ENCODE results near the gene MT1E.
A peak's percentile ranks its signal among the peaks of the same experiment; 100 is the strongest.
"Not testable (repeated sequence)": the region's sequence is repeated elsewhere in the genome, so short reads cannot be mapped to it uniquely, and the experiment has no call there.

MT1E gene

GRCh38 chr16:56607675-56608042, 17.9 kb upstream of the MT1E start:
- DNase-seq = no peak

- DNase-seq = peak; percentile 84
Measured at GRCh38 chr16:56608043-56608875, 17.3 kb upstream of the MT1E start, which contains the start of gene MT2A. TSS of gene MT2A (plus strand) at chr16:56608584. CDS start at chr16:56608656, 72 bp downstream.

GRCh38 chr16:56608876-56609462, 16.6 kb upstream of the MT1E start:
- DNase-seq = no peak

GRCh38 chr16:56609463-56609921, 16.1 kb upstream of the MT1E start:
- DNase-seq = peak; percentile 44

- DNase-seq = peak; percentile 48
Measured at GRCh38 chr16:56610017-56610608, 15.5 kb upstream of the MT1E start.

- no peak for DNase-seq
Measured at GRCh38 chr16:56610609-56611111, 14.9 kb upstream of the MT1E start.

GRCh38 chr16:56611281-56611833, 14.2 kb upstream of the MT1E start:
- DNase-seq = no peak

- DNase-seq = no peak
Measured at GRCh38 chr16:56613706-56614105, 11.9 kb upstream of the MT1E start.

GRCh38 chr16:56614549-56614991, 11.0 kb upstream of the MT1E start:
- DNase-seq = no peak

- DNase-seq = no peak
Measured at GRCh38 chr16:56615353-56615752, 10.2 kb upstream of the MT1E start.

- no peak for DNase-seq
Measured at GRCh38 chr16:56616608-56617211, 8.9 kb upstream of the MT1E start.

GRCh38 chr16:56617212-56618085, 8.1 kb upstream of the MT1E start:
- no peak for DNase-seq

- DNase-seq = no peak
Measured at GRCh38 chr16:56618138-56618537, 7.4 kb upstream of the MT1E start.

- no peak for DNase-seq
Measured at GRCh38 chr16:56620339-56620897, 5.2 kb upstream of the MT1E start.

- DNase-seq = not testable (repeated sequence)
Measured at GRCh38 chr16:56621665-56622445, 3.7 kb upstream of the MT1E start.

GRCh38 chr16:56623184-56623583, 2.4 kb upstream of the MT1E start:
- DNase-seq = not testable (repeated sequence)

GRCh38 chr16:56623637-56624036, 1.9 kb upstream of the MT1E start:
- no peak for DNase-seq

GRCh38 chr16:56625943-56626654, 518 bp downstream of the MT1E start:
- DNase-seq = no peak

- no peak for DNase-seq
Measured at GRCh38 chr16:56626685-56627084, 1.1 kb downstream of the MT1E start.
